Islet of Langerhans (tissue), 1 donor: ENCODE results near the gene G6PD.
A peak's percentile ranks its signal among the peaks of the same experiment; 100 is the strongest.
"Not testable (repeated sequence)": the region's sequence is repeated elsewhere in the genome, so short reads cannot be mapped to it uniquely, and the experiment has no call there.

Source experiments
- FAIRE-seq: peaks from one replicate; lab custom pipeline; 2011; peaks lifted over from hg19 to GRCh38; lab: Jason Lieb, UNC

G6PD gene

DNA sequence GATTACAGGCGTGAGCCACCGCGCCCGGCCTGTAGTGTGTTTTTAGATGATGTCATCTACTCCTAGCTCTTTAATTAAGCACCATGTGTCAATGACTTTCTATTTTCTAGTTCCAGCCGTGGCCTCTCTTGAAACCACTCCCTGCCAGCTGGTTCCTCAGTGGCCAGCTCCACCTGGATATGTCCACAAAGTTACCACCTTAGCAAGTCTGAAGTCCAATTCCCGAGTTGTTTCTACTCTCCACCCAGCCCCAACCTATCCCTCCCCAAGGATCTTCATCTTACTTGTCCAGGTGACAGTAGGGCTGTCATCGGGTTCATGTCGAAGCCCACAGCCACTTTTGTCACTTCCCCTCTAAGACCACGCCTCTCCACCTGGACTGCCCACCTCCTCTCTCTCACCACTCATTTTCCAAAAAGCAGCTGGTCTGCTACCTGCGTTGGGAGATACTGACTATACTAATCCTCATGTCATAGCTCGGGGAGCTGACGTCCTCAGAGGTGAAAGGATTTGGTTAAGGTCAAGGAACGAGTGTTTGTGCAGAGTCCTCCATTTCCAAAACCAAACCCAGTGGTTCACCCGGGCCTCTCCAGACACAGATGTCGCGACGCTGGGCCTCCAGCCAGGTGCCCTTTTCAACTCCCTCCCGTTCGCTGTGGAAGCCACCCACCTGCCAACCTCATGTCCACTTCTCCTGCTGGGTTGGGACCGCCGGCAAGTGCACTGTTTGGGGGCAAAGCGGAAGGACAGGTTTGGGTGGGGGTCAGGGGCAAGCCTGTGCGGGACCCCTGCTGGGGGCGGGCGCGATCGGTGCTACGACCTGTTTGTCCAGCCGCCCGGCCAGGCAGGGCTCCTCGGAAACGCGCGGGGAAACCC is 31.3 kb downstream of the G6PD start:
- peak; percentile 62 for FAIRE-seq

GRCh38 chrX:154513716-154514115 is 32.9 kb downstream of the G6PD start:
- FAIRE-seq: no peak

- FAIRE-seq: no peak
Observed at GRCh38 chrX:154512879-154513553, 33.6 kb downstream of the G6PD start.

GRCh38 chrX:154511761-154512160 is 34.9 kb downstream of the G6PD start:
- FAIRE-seq: no peak

DNA sequence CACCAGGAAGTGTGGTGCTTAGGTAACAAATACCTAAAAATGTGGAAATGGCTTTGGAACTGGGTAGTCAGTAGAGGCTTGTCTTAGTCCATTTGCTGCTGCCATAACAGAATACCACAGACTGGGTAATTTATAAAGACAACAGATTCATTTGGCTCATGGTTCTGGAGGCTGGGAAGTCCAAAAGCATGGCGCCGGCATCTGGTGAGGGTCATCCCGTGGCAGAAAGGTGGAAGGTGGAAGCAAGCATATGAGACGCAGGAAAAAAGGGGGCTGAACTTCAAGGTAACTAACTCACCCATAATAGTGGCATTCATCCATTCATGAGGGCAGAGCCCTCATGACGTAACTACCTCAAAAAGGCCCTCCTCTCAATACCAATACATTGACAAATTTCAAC is 37.2 kb downstream of the G6PD start:
- no peak for FAIRE-seq

GRCh38 chrX:154508384-154508745 is 38.3 kb downstream of the G6PD start:
- FAIRE-seq: no peak

GRCh38 chrX:154507673-154508383 is 38.8 kb downstream of the G6PD start:
- FAIRE-seq: no peak

- FAIRE-seq: no peak
Observed at GRCh38 chrX:154506483-154507332, 39.9 kb downstream of the G6PD start.

DNA sequence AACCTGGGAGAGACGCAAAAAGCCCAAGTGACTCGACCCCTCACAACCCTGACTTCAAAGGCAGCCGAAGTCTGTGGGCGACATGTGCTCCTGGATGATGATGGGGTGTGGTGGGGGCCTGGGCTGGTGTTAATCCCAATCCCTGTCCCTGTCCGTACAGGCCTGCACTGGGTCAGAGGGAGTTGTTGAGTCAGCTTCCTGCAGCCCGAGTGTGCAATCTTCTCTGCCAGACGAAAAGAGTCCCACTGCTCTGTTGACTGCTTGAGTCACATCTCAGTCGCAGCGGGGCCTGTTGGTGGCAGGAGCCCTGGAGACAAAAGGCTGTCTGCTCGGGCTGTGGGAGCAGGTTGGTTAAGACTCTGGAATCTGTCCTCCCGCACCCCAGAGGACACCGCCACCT is 40.9 kb downstream of the G6PD start:
- FAIRE-seq: no peak

- no peak for FAIRE-seq
Observed at GRCh38 chrX:154502989-154503388, 43.7 kb downstream of the G6PD start.

DNA sequence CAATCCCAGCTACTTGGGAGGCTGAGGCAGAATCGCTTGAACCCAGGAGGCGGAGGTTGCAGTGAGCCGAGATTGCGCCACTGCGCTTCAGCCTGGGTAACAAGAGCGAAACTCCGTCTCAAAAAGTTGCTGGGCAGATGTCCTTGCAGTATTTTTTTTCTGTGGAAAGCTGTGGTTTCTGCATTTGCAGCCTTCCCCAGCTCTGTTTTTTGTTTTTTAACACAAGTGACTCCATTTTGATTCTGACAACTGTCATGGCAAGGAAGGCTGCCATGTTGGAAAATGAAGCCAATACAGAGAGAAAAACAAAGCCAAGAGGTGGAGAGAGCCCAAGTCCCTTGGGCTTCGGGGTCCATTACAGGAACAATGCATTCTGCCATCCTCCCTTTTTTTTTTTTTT is 44.5 kb downstream of the G6PD start:
- FAIRE-seq: no peak

GRCh38 chrX:154501423-154501822 is 45.2 kb downstream of the G6PD start:
- FAIRE-seq: not testable (repeated sequence)

- not testable (repeated sequence) for FAIRE-seq
Observed at GRCh38 chrX:154496591-154497137, 50.0 kb downstream of the G6PD start.

DNA sequence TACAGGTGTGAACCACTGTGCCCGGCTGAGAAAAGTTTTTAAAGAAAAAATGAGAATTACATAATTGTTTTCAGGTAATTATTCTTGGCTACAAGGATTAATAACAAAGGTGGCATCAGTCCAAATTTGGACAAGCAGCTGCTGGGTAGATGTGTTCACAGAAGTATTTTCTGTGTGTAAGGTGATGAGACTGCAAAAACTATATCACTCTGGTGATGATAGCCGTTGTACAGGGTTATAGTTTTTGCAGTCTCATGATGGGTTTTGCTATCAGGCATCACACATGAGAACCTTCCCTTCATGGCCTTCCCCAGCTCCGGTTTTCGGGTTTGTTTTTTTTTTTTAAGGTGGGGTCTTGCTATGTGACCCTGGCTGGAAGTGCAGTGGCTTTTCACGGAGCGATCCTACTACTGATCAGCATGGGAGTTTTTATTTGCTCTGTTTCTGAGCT is 51.1 kb downstream of the G6PD start:
- no peak for FAIRE-seq

- FAIRE-seq: no peak
Observed at GRCh38 chrX:154494715-154495114, 51.9 kb downstream of the G6PD start.

- FAIRE-seq: peak; percentile 41
Observed at GRCh38 chrX:154490414-154491083, 56.1 kb downstream of the G6PD start, which contains the start of gene SLC10A3. Gene SLC10A3, minus strand, starts transcription at chrX:154490629. Its CDS starts 1,689 bp downstream, at chrX:154488940.

- no peak for FAIRE-seq
Observed at GRCh38 chrX:154490021-154490413, 56.6 kb downstream of the G6PD start.

DNA sequence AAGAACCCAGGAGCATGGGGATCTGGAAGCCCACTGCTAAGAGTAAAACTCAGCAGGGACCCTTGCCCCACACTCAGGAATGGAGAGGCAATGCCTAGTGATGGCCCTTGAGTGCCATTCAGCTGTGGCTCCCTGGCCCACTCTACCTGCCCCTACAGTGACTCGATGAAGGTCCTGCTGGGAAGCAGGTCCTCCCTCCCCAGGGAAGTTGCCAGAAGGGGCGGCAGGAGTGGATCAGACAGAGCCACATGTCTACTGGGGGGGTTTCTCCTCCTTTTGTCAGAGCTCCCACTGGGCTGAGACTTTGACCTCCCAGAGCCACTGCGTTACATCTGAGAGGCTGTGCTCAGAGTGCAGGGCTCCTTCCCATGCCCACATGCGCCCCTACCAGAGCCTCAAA is 57.5 kb downstream of the G6PD start:
- no peak for FAIRE-seq

- no peak for FAIRE-seq
Observed at GRCh38 chrX:154488336-154489075, 58.1 kb downstream of the G6PD start.
